Natural killer cell treated with Interleukin-12 subunit alpha and Interleukin-12 subunit beta and Interleukin-15 and Interleukin-18, amount 100 ng/mL, for 72 hours (primary cell): ENCODE results near the gene ZNF32. TPM values are rescaled to one million over a fixed set of nuclear protein-coding genes. Genes with fewer than 3 reads are reported as not detected.
"Not testable (repeated sequence)": the region's sequence is repeated elsewhere in the genome, so short reads cannot be mapped to it uniquely, and the experiment has no call there.

Experiments
- ATAC-seq, 2 donors: fragments of 150-1000 bp; cut with Tn5 transposase in 1 of 2; sonication (Bioruptor Pico), chemical (Tn5 transposase) in 1 of 2; 2 replicates each; pipeline ENCODE4 v1.10.0; 2021
- DNase-seq: peaks from one replicate; pipeline ENCODE4 v3.0.0; 2022; ENCODE audit warnings: low spot score
- H3K27ac Mint-ChIP-seq, 2 donors: 1 replicate in 1 of 2; 2 replicates in 1 of 2; pipeline ENCODE4 v1.8.0; 2022; ENCODE audit warnings: mixed read lengths in 2 of 2, mild to moderate bottlenecking in 1 of 2, moderate library complexity in 1 of 2
- H3K27me3 Mint-ChIP-seq, 2 donors: 1 replicate in 1 of 2; 2 replicates in 1 of 2; pipeline ENCODE4 v1.8.0; 2022; ENCODE audit warnings: mixed read lengths in 2 of 2
- H3K36me3 Mint-ChIP-seq: one replicate; pipeline ENCODE4 v1.8.0; 2022; ENCODE audit warnings: mixed read lengths
- H3K4me1 Mint-ChIP-seq, 2 donors: 1 replicate in 1 of 2; 2 replicates in 1 of 2; pipeline ENCODE4 v1.8.0; 2022; ENCODE audit warnings: low read depth in 2 of 2, mixed read lengths in 2 of 2, mild to moderate bottlenecking in 1 of 2
- H3K4me3 Mint-ChIP-seq: one replicate; pipeline ENCODE4 v1.8.0; 2022; ENCODE audit warnings: mixed read lengths
- H3K9me3 Mint-ChIP-seq: 2 replicates; pipeline ENCODE4 v1.8.0; 2022; ENCODE audit warnings: mixed read lengths
- total RNA-seq, 2 donors: library from RNA; stranded (reverse); gene quantifications; one replicate each; pipeline ENCODE4 v1.2.3, GENCODE V29; 2022

ZNF32 gene
- total RNA-seq, 2 donors from 2014 or later, result 4.9 to 12.4 TPM

- Mint-ChIP-seq H3K9me3 (peaks cover 19% of the 10 kb centered on the region), H3K36me3 (peaks cover 41% of the 10 kb centered on the region)
- no peak for DNase-seq
Observed at GRCh38 chr10:43645866-43646265, 2.8 kb downstream of the ZNF32 start.

GRCh38 chr10:43644252-43644651 lies 4.4 kb downstream of the ZNF32 start:
- peaks cover 42% of the 10 kb centered on the region for H3K36me3 Mint-ChIP-seq
- no peak for DNase-seq
- no peak for ATAC-seq

More at GRCh38 chr10:43645866-43646265, 2.8 kb downstream of the ZNF32 start:
- Mint-ChIP-seq H3K4me3 (no peak overlapping the region), H3K4me1 (peaks cover 11 to 17% of the 10 kb centered on the region in 2 donors), H3K27me3 (no peaks in the 10 kb centered on the region), H3K27ac (no peak overlapping the region)
- ATAC-seq, result no peak

GRCh38 chr10:43640603-43641002 lies 8.1 kb downstream of the ZNF32 start:
- H3K4me3 Mint-ChIP-seq, result no peak overlapping the region
- DNase-seq, result no peak
- peaks cover 12% of the 10 kb centered on the region for H3K9me3 Mint-ChIP-seq
- no peak for ATAC-seq
- no peak overlapping the region for H3K27ac Mint-ChIP-seq
- no peaks in the 10 kb centered on the region for H3K27me3 Mint-ChIP-seq
- peaks cover 43% of the 10 kb centered on the region for H3K36me3 Mint-ChIP-seq
- H3K4me1 Mint-ChIP-seq, result no peaks in the 10 kb centered on the region

More at GRCh38 chr10:43644252-43644651, 4.4 kb downstream of the ZNF32 start:
- Mint-ChIP-seq H3K27me3 (no peaks in the 10 kb centered on the region), H3K27ac (no peak overlapping the region), H3K4me1 (peaks cover 5 to 14% of the 10 kb centered on the region in 2 donors), H3K4me3 (no peak overlapping the region), H3K9me3 (peaks cover 19% of the 10 kb centered on the region)

GRCh38 chr10:43635816-43636215 lies 12.9 kb downstream of the ZNF32 start:
- H3K36me3 Mint-ChIP-seq, result peaks cover 25% of the 10 kb centered on the region
- peaks cover 15% of the 10 kb centered on the region for H3K9me3 Mint-ChIP-seq
- not testable (repeated sequence) for DNase-seq, H3K4me1 Mint-ChIP-seq, H3K4me3 Mint-ChIP-seq, ATAC-seq, H3K27ac Mint-ChIP-seq, H3K27me3 Mint-ChIP-seq

- Mint-ChIP-seq H3K4me3 (no peak overlapping the region), H3K27ac (no peak overlapping the region)
- no peak for DNase-seq
Observed at GRCh38 chr10:43628956-43629355, 19.7 kb downstream of the ZNF32 start.

GRCh38 chr10:43627942-43628341 lies 20.7 kb downstream of the ZNF32 start:
- Mint-ChIP-seq H3K27me3 (no peaks in the 10 kb centered on the region), H3K27ac (no peak overlapping the region), H3K36me3 (peaks cover 8% of the 10 kb centered on the region), H3K4me3 (no peak overlapping the region), H3K4me1 (peaks cover 13% of the 10 kb centered on the region in 2 donors), H3K9me3 (peaks cover 6% of the 10 kb centered on the region)
- ATAC-seq, result no peak
- DNase-seq, result no peak

More at GRCh38 chr10:43628956-43629355, 19.7 kb downstream of the ZNF32 start:
- Mint-ChIP-seq H3K4me1 (peaks cover 3 to 5% of the 10 kb centered on the region in 2 donors), H3K9me3 (peaks cover 2% of the 10 kb centered on the region), H3K36me3 (peaks cover 5% of the 10 kb centered on the region), H3K27me3 (no peaks in the 10 kb centered on the region)
- ATAC-seq, result no peak

GRCh38 chr10:43623351-43623750 lies 25.3 kb downstream of the ZNF32 start:
- peak; percentile 44 to 78 for ATAC-seq
- Mint-ChIP-seq H3K36me3 (peaks cover 15% of the 10 kb centered on the region), H3K9me3 (peaks cover 6% of the 10 kb centered on the region), H3K4me3 (peak overlapping the region; percentile 83), H3K27me3 (no peaks in the 10 kb centered on the region), H3K27ac (peak overlapping the region; percentile 77 to 83), H3K4me1 (peaks cover 14 to 15% of the 10 kb centered on the region in 2 donors)
- DNase-seq, result no peak

- Mint-ChIP-seq H3K9me3 (peaks cover 10% of the 10 kb centered on the region), H3K4me3 (no peak overlapping the region)
Observed at GRCh38 chr10:43622038-43622437, 26.6 kb downstream of the ZNF32 start.

GRCh38 chr10:43619368-43619767 lies 29.3 kb downstream of the ZNF32 start:
- DNase-seq, result no peak
- H3K27ac Mint-ChIP-seq, result no peak overlapping the region
- H3K4me3 Mint-ChIP-seq, result no peak overlapping the region
- H3K36me3 Mint-ChIP-seq, result peaks cover 47% of the 10 kb centered on the region
- H3K27me3 Mint-ChIP-seq, result no peaks in the 10 kb centered on the region
- peaks cover 10 to 11% of the 10 kb centered on the region in 2 donors for H3K4me1 Mint-ChIP-seq
- ATAC-seq, result no peak
- H3K9me3 Mint-ChIP-seq, result peaks cover 23% of the 10 kb centered on the region

More at GRCh38 chr10:43622038-43622437, 26.6 kb downstream of the ZNF32 start:
- Mint-ChIP-seq H3K4me1 (peaks cover 10 to 11% of the 10 kb centered on the region in 2 donors), H3K27ac (no peak overlapping the region), H3K36me3 (peaks cover 21% of the 10 kb centered on the region), H3K27me3 (no peaks in the 10 kb centered on the region)
- ATAC-seq (no peak), DNase-seq (no peak)

GRCh38 chr10:43616697-43617370 lies 31.8 kb downstream of the ZNF32 start:
- Mint-ChIP-seq H3K36me3 (peaks cover 41% of the 10 kb centered on the region), H3K27ac (no peak overlapping the region), H3K9me3 (peaks cover 17% of the 10 kb centered on the region), H3K4me3 (no peak overlapping the region), H3K4me1 (no peaks in the 10 kb centered on the region), H3K27me3 (no peaks in the 10 kb centered on the region)
- ATAC-seq (no peak), DNase-seq (no peak)

- Mint-ChIP-seq H3K27ac (no peak overlapping the region), H3K36me3 (peaks cover 35% of the 10 kb centered on the region), H3K4me1 (peaks cover 11 to 13% of the 10 kb centered on the region in 2 donors), H3K9me3 (no peaks in the 10 kb centered on the region), H3K27me3 (no peaks in the 10 kb centered on the region), H3K4me3 (no peak overlapping the region)
- no peak for ATAC-seq
- no peak for DNase-seq
Observed at GRCh38 chr10:43610636-43611035, 38.0 kb downstream of the ZNF32 start.

GRCh38 chr10:43607199-43607573 lies 41.5 kb downstream of the ZNF32 start:
- Mint-ChIP-seq H3K4me1 (peaks cover 12 to 13% of the 10 kb centered on the region in 2 donors), H3K27ac (peak overlapping the region; percentile 43 to 64), H3K27me3 (peaks cover 0 to 1% of the 10 kb centered on the region in 2 donors), H3K4me3 (peak overlapping the region; percentile 77), H3K9me3 (no peaks in the 10 kb centered on the region), H3K36me3 (peaks cover 18% of the 10 kb centered on the region)
- DNase-seq (no peak), ATAC-seq (no peak)

GRCh38 chr10:43606323-43607198 lies 42.1 kb downstream of the ZNF32 start, which contains the start of gene ZNF485:
TSS of gene ZNF485 (plus strand) at chr10:43606438. CDS start at chr10:43607051, 613 bp downstream.
- Mint-ChIP-seq H3K27me3 (peaks cover 0 to 7% of the 10 kb centered on the region in 2 donors), H3K36me3 (peaks cover 18% of the 10 kb centered on the region), H3K4me3 (peak within 1 kb of the TSS; percentile 77), H3K4me1 (peaks cover 12 to 13% of the 10 kb centered on the region in 2 donors), H3K9me3 (no peaks in the 10 kb centered on the region), H3K27ac (peak within 1 kb of the TSS; percentile 43 to 81)
- peak; percentile 77 for DNase-seq
- ATAC-seq, result peak; percentile 92
